Adrenal gland (tissue), 12 donors: ENCODE data around the gene ADAT3. TPM values are rescaled to one million over a fixed set of nuclear protein-coding genes. Genes with fewer than 3 reads are reported as not detected.

Experiments used
- DNase-seq, 7 donors: peaks; one replicate each; pipeline ENCODE4 v3.0.0-alpha.2; 2019 to 2020
- H3K27ac ChIP-seq, 5 donors: fragments of 200-600 bp; sonication (generic) in 4 of 5; 1 replicate in 3 of 5; 2 replicates in 2 of 5; pipeline versions ENCODE4 v1.5.1 to v1.8.0; 2016 to 2020; ENCODE audit warnings: mild to moderate bottlenecking in 1 of 5
- H3K27me3 ChIP-seq: fragments of 200-600 bp; 2 replicates; pipeline ENCODE4 v1.8.0; 2021
- H3K36me3 ChIP-seq, 2 donors: fragments of 200-600 bp; replicated peaks in 1 of 2; 1 replicate in 1 of 2; 2 replicates in 1 of 2; pipeline versions ENCODE4 v1.5.1 to v1.8.0; 2018 to 2022
- H3K4me1 ChIP-seq, 2 donors: fragments of 200-600 bp; replicated peaks in 1 of 2; 1 replicate in 1 of 2; 2 replicates in 1 of 2; pipeline versions ENCODE4 v1.5.1 to v1.8.0; 2018 to 2021
- H3K4me3 ChIP-seq, 4 donors: fragments of 200-600 bp; sonication (generic) in 3 of 4; one replicate each; pipeline ENCODE4 v1.5.1; 2016 to 2018
- H3K9me3 ChIP-seq, 3 donors: fragments of 200-600 bp; sonication (generic) in 1 of 3; replicated peaks in 1 of 3; 1 replicate in 2 of 3; 2 replicates in 1 of 3; pipeline versions ENCODE4 v1.5.1 to v1.8.0; 2016 to 2021
- POLR2A ChIP-seq, 2 donors: fragments of 450-650 bp; IDR thresholded peaks; one replicate each; pipeline ENCODE4 v1.6.1; 2017; ENCODE audit warnings: antibody characterized with exemption in 2 of 2, mild to moderate bottlenecking in 2 of 2, moderate library complexity in 1 of 2
- WGBS, 4 donors: extraction: QIAGEN DNeasy Blood & Tissue Kit in 2 of 4; methylation state at CpG; one replicate each; pipeline versions ENCODE4 v1.1.5 to v1.1.7; 2013 to 2017; 5-methylcytosine and 5-hydroxymethylcytosine counted together
- intact Hi-C, 2 donors: fragments of 100-400 bp; cut with DNase I; formaldehyde crosslinking; loops; one replicate each; pipeline versions ENCODE4 v1.14.1 to v1.15.0; 2022 to 2023
- polyA plus RNA-seq, 3 donors: library from polyadenylated mRNA; stranded (reverse); fragments of 200-250 nt in 2 of 3; fragments of 350-450 nt in 1 of 3; fragmentation: Illumina TruSeq in 1 of 3; extraction: RNeasy Lipid Tissue Mini Kit (QIAGEN cat#74804) in 1 of 3; gene quantifications; one replicate each; pipeline ENCODE4 v1.2.3, GENCODE V29; 2013 to 2014
- total RNA-seq, 9 donors: library from RNA; depleted of rRNA in 4 of 9; stranded (reverse); fragments of >200 nt in 4 of 9; fragments of 120-200 nt in 1 of 9; fragmentation: NEBNext Ultra II Directional in 1 of 9; extraction: Animal tissue kit (Norgen Biotek cat#: 25700) in 1 of 9; gene quantifications; one replicate each; pipeline versions ENCODE4 v1.1.0 to v1.2.4, GENCODE V29; 2013 to 2023
- TF ChIP-seq, protein P1 (sequence below), 6 experiments: fragments of 450-650 bp in 4 of 6; fragments of 200-600 bp in 2 of 6; sonication (generic) in 1 of 6; IDR thresholded peaks; 1 replicate in 5 of 6; 2 replicates in 1 of 6; pipeline versions ENCODE4 v1.5.1 to v1.8.0; 2016 to 2021; ENCODE audit warnings: antibody characterized with exemption in 6 of 6, mild to moderate bottlenecking in 2 of 6, moderate library complexity in 1 of 6
- donor health status: healthy with polysubstance abuse.
- donor health status: Bipolar disorder and iron deficiency.
- donor health status: DM: yes; HTN: yes; CAD: no.
- donor health status: DM: no; HTN: no; CAD: no.
- donor health status: DM: no; HTN: no; CAD: no.
- donor health status: DM: yes; HTN: yes; CAD: no.

Gene ADAT3
- total and polyA plus RNA-seq, 12 donors, result 1.7 to 29.6 (median 8.3) TPM; not detected in 1

DNA sequence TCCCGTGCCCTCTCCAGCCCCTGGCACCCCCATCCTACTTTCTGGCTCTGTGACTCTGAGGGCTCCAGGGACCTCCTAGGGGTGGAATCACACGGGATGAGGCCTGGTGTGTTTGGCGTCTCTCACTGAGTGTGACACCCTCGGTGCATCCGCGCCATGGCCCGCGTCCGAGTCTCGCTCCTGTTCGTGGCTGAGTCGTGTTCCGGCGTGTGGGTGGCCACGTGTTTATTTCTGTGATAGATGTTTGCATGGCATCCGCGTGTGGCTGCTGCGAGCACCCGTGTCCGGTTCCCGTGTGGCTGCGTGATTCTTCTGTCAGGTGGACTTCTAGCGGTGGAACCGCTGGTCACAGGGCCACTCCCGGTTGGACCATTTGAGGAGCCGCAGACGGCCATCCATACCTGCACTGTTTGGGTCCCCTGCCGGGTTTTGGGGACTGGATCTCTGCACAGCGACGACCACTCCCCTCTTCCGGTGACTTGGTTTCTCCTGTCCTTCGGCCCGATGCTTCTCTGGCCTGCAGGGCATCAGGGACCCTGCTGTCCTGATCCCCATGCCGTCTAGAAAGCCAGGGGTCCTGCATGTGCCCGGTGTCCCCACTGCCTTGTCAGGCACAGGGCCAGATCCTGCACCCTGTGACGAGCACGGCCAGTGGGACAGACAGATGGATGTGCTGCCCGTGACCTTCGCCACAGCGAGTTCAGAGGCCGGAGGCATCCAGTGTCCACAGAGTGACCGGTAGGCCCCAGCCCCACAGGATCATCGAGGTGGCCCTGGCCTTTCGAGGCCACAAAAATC lies 44.3 kb downstream of the ADAT3 start:
- no peaks in the 10 kb centered on the region for H3K36me3 ChIP-seq
- peaks cover 0 to 5% of the 10 kb centered on the region in 2 donors for H3K4me1 ChIP-seq
- intact Hi-C loops, result loop anchor here in 1 of 2 donors (10.0 kb wide), 1 partner anchor 55 kb away; no protein-coding TSS in a partner anchor
- TF ChIP-seq, protein P1, sequence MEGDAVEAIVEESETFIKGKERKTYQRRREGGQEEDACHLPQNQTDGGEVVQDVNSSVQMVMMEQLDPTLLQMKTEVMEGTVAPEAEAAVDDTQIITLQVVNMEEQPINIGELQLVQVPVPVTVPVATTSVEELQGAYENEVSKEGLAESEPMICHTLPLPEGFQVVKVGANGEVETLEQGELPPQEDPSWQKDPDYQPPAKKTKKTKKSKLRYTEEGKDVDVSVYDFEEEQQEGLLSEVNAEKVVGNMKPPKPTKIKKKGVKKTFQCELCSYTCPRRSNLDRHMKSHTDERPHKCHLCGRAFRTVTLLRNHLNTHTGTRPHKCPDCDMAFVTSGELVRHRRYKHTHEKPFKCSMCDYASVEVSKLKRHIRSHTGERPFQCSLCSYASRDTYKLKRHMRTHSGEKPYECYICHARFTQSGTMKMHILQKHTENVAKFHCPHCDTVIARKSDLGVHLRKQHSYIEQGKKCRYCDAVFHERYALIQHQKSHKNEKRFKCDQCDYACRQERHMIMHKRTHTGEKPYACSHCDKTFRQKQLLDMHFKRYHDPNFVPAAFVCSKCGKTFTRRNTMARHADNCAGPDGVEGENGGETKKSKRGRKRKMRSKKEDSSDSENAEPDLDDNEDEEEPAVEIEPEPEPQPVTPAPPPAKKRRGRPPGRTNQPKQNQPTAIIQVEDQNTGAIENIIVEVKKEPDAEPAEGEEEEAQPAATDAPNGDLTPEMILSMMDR (IDR thresholded peaks at IDR 0.05), result no peak
- no peak for TF ChIP-seq POLR2A (IDR thresholded peaks at IDR 0.05)
- no peaks in the 10 kb centered on the region for H3K27me3 ChIP-seq
- DNase-seq, result no peak
- no peaks in the 10 kb centered on the region for H3K9me3 ChIP-seq
- H3K27ac ChIP-seq, result no peak overlapping the region
- no peak overlapping the region for H3K4me3 ChIP-seq
- 91 to 93% (median 92%) methylated on average over 39 to 44 of the region's 44 CpGs for WGBS, 4 donors

DNA sequence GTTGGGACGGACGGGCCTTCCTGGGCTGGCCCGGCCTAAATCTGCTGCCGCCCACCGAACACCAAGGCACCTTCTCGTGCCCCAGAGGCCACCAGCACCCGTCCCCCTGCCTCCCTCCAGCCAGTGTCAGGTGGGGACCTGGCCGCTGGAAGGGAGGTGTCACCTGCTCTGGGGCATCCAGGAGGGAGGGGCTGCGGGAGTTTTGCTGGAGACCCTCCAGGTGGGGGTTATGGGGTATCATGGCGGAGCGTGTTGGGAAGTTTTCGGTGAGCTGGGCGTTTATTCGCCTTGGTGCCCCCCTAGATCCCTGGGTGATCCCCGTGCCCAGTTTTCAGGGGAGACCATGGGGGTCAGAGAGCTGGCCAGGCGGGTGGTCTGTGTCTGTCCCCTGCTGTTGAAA lies 45.4 kb downstream of the ADAT3 start:
- 96 to 100% (median 97%) methylated on average over 8 to 16 of the region's 16 CpGs for WGBS, 4 donors
- Histone ChIP-seq H3K4me3 (no peak overlapping the region), H3K27me3 (no peaks in the 10 kb centered on the region), H3K9me3 (no peaks in the 10 kb centered on the region), H3K27ac (no peak overlapping the region), H3K36me3 (no peaks in the 10 kb centered on the region), H3K4me1 (peaks cover 0 to 1% of the 10 kb centered on the region in 2 donors)
- intact Hi-C loops, result loop anchor here in 1 of 2 donors (10.0 kb wide), 1 partner anchor 54 kb away; no protein-coding TSS in a partner anchor
- no peak for DNase-seq
- TF ChIP-seq, protein P1 (IDR thresholded peaks at IDR 0.05), result no peak
- no peak for TF ChIP-seq POLR2A (IDR thresholded peaks at IDR 0.05)

DNA sequence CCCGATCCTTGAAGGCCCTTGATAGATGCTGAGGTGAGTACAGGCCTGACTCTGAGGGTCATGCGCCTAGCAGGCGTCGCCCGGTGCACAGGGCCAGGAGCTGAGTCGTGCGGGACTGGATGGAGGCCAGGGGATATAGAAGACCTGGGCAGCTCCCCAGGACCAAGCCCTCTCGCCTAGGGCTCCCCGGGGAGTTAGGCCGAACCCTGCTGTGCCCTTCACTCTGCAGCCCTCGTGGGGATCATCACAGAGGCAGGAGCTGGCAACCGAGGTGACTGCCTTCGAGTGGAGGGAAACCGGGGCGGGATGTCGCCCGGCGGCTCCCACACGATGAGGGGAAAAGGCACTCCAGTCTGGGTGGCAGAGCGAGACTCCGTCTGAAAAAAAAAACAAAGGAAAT lies 47.4 kb downstream of the ADAT3 start:
- H3K27ac ChIP-seq, result no peak overlapping the region
- WGBS, 4 donors, result 79 to 88% (median 84%) methylated on average over 17 to 21 of the region's 21 CpGs
- peaks cover 4 to 9% of the 10 kb centered on the region in 2 donors for H3K4me1 ChIP-seq
- no peak for DNase-seq
- intact Hi-C loops, result loop anchor here in 1 of 2 donors (10.0 kb wide), 1 partner anchor 52 kb away; no protein-coding TSS in a partner anchor
- no peaks in the 10 kb centered on the region for H3K27me3 ChIP-seq
- H3K4me3 ChIP-seq, result no peak overlapping the region
- H3K9me3 ChIP-seq, result no peaks in the 10 kb centered on the region
- no peaks in the 10 kb centered on the region for H3K36me3 ChIP-seq
- TF ChIP-seq, protein P1 (IDR thresholded peaks at IDR 0.05), result no peak
- no peak for TF ChIP-seq POLR2A (IDR thresholded peaks at IDR 0.05)

DNA sequence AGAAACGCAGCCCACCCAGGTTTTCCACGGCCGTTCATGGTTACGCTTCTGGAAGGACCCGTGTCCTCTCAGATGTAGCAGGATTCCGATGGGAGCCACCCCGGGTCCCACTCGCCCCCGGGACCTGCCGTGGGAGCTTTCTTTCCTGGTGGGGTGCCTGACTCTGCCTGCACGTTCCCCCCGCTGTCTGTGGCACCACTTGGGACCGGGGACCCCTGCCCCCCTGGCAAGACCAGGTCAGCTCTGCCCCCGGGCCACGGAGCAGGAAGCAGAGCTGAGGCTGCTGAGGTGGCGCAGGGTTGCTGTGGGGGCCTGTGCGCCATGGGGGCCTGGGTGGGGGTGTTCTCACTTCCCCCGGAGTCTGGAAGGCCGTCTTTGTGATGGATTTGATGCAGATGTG lies 47.8 kb downstream of the ADAT3 start:
- Histone ChIP-seq H3K27me3 (no peaks in the 10 kb centered on the region), H3K4me3 (no peak overlapping the region), H3K36me3 (no peaks in the 10 kb centered on the region), H3K27ac (no peak overlapping the region), H3K9me3 (no peaks in the 10 kb centered on the region), H3K4me1 (peaks cover 4 to 9% of the 10 kb centered on the region in 2 donors)
- intact Hi-C loops, result loop anchor here in 1 of 2 donors (10.0 kb wide), 1 partner anchor 52 kb away; no protein-coding TSS in a partner anchor
- 85 to 93% (median 90%) methylated on average over 11 to 19 of the region's 19 CpGs for WGBS, 4 donors
- DNase-seq, result no peak
- TF ChIP-seq, protein P1 (IDR thresholded peaks at IDR 0.05), result no peak
- no peak for TF ChIP-seq POLR2A (IDR thresholded peaks at IDR 0.05)
